Testis (tissue), 3 donors: ENCODE measurements around the gene NOTUM. TPM values are rescaled to one million over a fixed set of nuclear protein-coding genes. Genes with fewer than 3 reads are reported as not detected.
A peak's percentile ranks its signal among the peaks of the same experiment; 100 is the strongest.

Experiments used
- DNase-seq: peaks from one replicate; pipeline ENCODE4 v3.0.0-alpha.2; 2019
- H3K27ac ChIP-seq, 2 donors: fragments of 200-600 bp; sonication (generic); one replicate each; pipeline ENCODE4 v1.5.1; 2019
- H3K27me3 ChIP-seq: fragments of 200-600 bp; sonication (generic); one replicate; pipeline ENCODE4 v1.5.1; 2019
- H3K36me3 ChIP-seq: fragments of 200-600 bp; sonication (generic); one replicate; pipeline ENCODE4 v1.5.1; 2017; ENCODE audit warnings: low read depth; ENCODE audit errors: missing control alignments
- H3K4me1 ChIP-seq: fragments of 200-600 bp; sonication (generic); one replicate; pipeline ENCODE4 v1.5.1; 2019
- H3K4me3 ChIP-seq, 2 donors: fragments of 200-600 bp; sonication (generic); one replicate each; pipeline ENCODE4 v1.5.1; 2017 to 2019
- H3K9me3 ChIP-seq: fragments of 200-600 bp; sonication (generic); one replicate; pipeline ENCODE4 v1.5.1; 2017
- CTCF ChIP-seq, 3 experiments: fragments of 450-650 bp in 2 of 3; fragments of 200-600 bp in 1 of 3; sonication (generic) in 1 of 3; IDR thresholded peaks; one replicate each; pipeline ENCODE4 v1.5.1; 2016 to 2019; ENCODE audit warnings: antibody characterized with exemption in 3 of 3, mild to moderate bottlenecking in 2 of 3, moderate library complexity in 1 of 3
- POLR2A ChIP-seq: fragments of 450-650 bp; IDR thresholded peaks from one replicate; pipeline ENCODE4 v1.6.1; 2017; ENCODE audit warnings: antibody characterized with exemption, mild to moderate bottlenecking, moderate library complexity
- WGBS, 2 donors: methylation state at CpG; one replicate each; pipeline ENCODE4 v1.1.5; 2018; 5-methylcytosine and 5-hydroxymethylcytosine counted together
- intact Hi-C: fragments of 100-400 bp; cut with DNase I; formaldehyde crosslinking; loops from one replicate; pipeline ENCODE4 v1.15.1; 2023; ENCODE audit warnings: low total_unique reads
- polyA plus RNA-seq: library from polyadenylated mRNA; stranded (reverse); fragments of 350-450 nt; fragmentation: Illumina TruSeq; extraction: RNeasy Lipid Tissue Mini Kit (QIAGEN cat#74804); gene quantifications from one replicate; pipeline ENCODE4 v1.2.3, GENCODE V29; 2014; ENCODE audit warnings: low read depth, low replicate concordance; ENCODE audit not compliant: insufficient read depth
- total RNA-seq, 2 donors: library from RNA; depleted of rRNA; stranded (reverse); fragments of >200 nt; gene quantifications; one replicate each; pipeline ENCODE4 v1.2.3, GENCODE V29; 2016

Gene NOTUM
- total and polyA plus RNA-seq, 3 donors from 2014 or later: 5.1 to 13.2 (median 9.5) TPM

- intact Hi-C loops: loop anchor here (5.0 kb wide), 1 partner anchor 62 kb away; the partner anchor contains the start of genes CENPX and LRRC45
- H3K27ac ChIP-seq: no peak overlapping the region
- no peaks in the 10 kb centered on the region for H3K4me1 ChIP-seq
- 2% methylated on average over 41 of the region's 98 CpGs; no CpG with 5 or more reads in 1 of the 2 donors for WGBS, 2 donors
- no peaks in the 10 kb centered on the region for H3K27me3 ChIP-seq
- no peaks in the 10 kb centered on the region for H3K36me3 ChIP-seq
- DNase-seq: no peak
- H3K4me3 ChIP-seq: peak overlapping the region; percentile 24 to 27
- H3K9me3 ChIP-seq: no peaks in the 10 kb centered on the region
- TF ChIP-seq CTCF (IDR thresholded peaks at IDR 0.05) (no peak), POLR2A (no peak)
Measured at GRCh38 chr17:81960130-81960958, 643 bp downstream of the NOTUM start.

DNA sequence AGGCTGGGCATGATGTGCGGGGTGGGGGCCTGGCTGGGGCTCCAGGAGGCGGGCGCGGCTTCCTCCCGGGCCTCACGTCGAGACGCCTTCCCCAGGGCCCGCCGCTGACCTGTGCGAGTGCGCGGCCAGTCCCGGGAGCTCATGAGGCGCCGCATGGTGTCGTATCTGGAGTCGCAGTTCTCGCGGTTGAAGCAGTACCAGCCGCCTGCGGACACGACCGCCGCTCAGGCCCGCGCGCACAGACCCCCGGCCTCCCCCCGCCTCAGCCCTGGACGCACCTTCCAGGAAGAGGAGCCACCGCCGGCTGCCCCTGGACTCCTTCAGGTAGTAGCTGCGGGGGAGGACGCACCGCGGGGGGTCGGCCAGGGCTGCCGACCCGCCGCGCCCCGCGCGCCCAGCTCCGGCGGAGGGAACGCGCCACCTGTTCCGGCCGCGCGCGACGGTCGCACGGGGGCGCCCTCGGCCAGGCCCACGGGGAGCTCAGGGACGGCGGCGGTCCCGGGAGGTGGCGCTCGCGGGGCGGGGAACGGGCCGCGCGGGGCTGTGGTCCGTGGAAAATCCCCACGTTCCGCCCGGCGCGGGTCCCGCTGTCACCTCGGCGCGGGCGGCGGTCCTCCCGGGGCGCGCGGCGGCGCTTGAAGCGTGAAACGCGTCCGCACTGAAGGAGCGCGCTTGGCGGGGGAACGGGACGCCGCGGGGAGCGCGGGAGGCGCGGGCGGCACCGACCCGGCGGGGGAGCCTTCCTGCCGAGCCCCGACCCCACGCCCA lies 1.4 kb downstream of the NOTUM start:
- peak; percentile 63 for DNase-seq
- Histone ChIP-seq H3K27ac (no peak overlapping the region), H3K9me3 (no peaks in the 10 kb centered on the region), H3K27me3 (no peaks in the 10 kb centered on the region), H3K36me3 (no peaks in the 10 kb centered on the region), H3K4me3 (peak overlapping the region; percentile 24 to 34), H3K4me1 (no peaks in the 10 kb centered on the region)
- intact Hi-C loops: loop anchor here (5.0 kb wide), 1 partner anchor 63 kb away; the partner anchor contains the start of genes CENPX and LRRC45
- TF ChIP-seq POLR2A (no peak), CTCF (IDR thresholded peaks at IDR 0.05) (peak; percentile 60 to 87 (median 78))
- 1% methylated on average over 60 of the region's 112 CpGs; no CpG with 5 or more reads in 1 of the 2 donors for WGBS, 2 donors

DNA sequence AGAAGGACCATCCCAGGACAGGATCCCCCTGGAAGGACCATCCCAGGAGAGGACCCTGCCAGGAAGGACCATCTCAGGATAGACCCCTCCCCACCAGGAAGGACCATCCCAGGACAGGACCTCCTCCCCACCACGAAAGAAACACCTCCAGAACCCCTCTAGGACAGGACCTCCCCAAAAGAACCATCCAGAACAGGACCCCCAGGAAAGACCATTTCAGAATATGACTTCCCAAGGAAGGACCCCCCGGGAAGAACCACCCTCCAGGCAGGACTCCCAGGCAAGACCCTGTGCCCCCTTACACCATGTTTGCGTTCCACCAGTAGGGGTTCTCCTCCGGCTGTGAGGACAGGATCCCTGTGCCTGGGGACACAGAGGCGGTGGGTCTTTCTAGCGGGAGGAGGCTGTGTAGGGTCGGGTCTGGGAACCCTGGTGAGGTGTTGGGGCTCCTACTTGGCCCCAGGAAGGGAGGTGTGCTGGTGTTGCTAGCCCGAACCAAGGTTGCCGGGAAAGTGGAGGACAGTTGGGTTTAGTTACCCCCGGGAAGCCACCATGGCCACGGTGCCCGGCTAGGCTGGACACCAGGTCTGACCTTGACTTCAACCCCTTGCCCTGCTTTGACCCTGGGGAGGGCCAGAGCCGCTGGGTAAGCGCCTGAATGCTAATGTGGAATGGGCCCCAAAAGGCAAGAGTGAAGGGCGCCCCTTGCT lies 2.2 kb downstream of the NOTUM start:
- Histone ChIP-seq H3K27me3 (no peaks in the 10 kb centered on the region), H3K4me3 (peak overlapping the region in 1 of 2 donors; percentile 34)
- 49 to 54% methylated on average over 2 to 15 of the region's 15 CpGs for WGBS, 2 donors

More for the DNA sequence above, 2.2 kb downstream of the NOTUM start:
- intact Hi-C loops: no loop called here
- TF ChIP-seq POLR2A (no peak), CTCF (IDR thresholded peaks at IDR 0.05) (no peak)
- H3K36me3 ChIP-seq: no peaks in the 10 kb centered on the region
- no peak for DNase-seq
- no peak overlapping the region for H3K27ac ChIP-seq
- no peaks in the 10 kb centered on the region for H3K4me1 ChIP-seq
- no peaks in the 10 kb centered on the region for H3K9me3 ChIP-seq
